GM08714 (cell line): ENCODE measurements around the gene ASTN1.
"Not testable (repeated sequence)": the region's sequence is repeated elsewhere in the genome, so short reads cannot be mapped to it uniquely, and the experiment has no call there.

Source experiments
- H3K4me3 ChIP-seq: fragments of 200-500 bp; sonication (Bioruptor generic); 2 replicates; pipeline ENCODE4 v1.5.1; 2014; ENCODE audit warnings: mild to moderate bottlenecking, low read length, inconsistent platforms
- ZNF274 ChIP-seq: IDR thresholded peaks from 2 replicates; pipeline ENCODE4 v1.6.1; 2012; ENCODE audit warnings: mild to moderate bottlenecking, low read depth, low read length

ASTN1 gene

GRCh38 chr1:177106614-177107365 lies 57.7 kb downstream of the ASTN1 start:
- no peak overlapping the region for H3K4me3 ChIP-seq

GRCh38 chr1:177106196-177106595 lies 58.3 kb downstream of the ASTN1 start:
- no peak overlapping the region for H3K4me3 ChIP-seq
- TF ChIP-seq ZNF274 = no peak

More at GRCh38 chr1:177106614-177107365, 57.7 kb downstream of the ASTN1 start:
- no peak for TF ChIP-seq ZNF274

GRCh38 chr1:177103005-177103852 lies 61.3 kb downstream of the ASTN1 start:
- no peak overlapping the region for H3K4me3 ChIP-seq
- TF ChIP-seq ZNF274 = no peak

- no peak for TF ChIP-seq ZNF274
- H3K4me3 ChIP-seq = no peak overlapping the region
Measured at GRCh38 chr1:177092001-177092400, 72.5 kb downstream of the ASTN1 start.

- no peak overlapping the region for H3K4me3 ChIP-seq
- no peak for TF ChIP-seq ZNF274
Measured at GRCh38 chr1:177091040-177091439, 73.5 kb downstream of the ASTN1 start.

- no peak for TF ChIP-seq ZNF274
- no peak overlapping the region for H3K4me3 ChIP-seq
Measured at GRCh38 chr1:177088966-177089365, 75.5 kb downstream of the ASTN1 start.

GRCh38 chr1:177082855-177083693 lies 81.4 kb downstream of the ASTN1 start:
- H3K4me3 ChIP-seq = no peak overlapping the region
- TF ChIP-seq ZNF274 = no peak

GRCh38 chr1:177080564-177080963 lies 83.9 kb downstream of the ASTN1 start:
- TF ChIP-seq ZNF274 = no peak
- no peak overlapping the region for H3K4me3 ChIP-seq

GRCh38 chr1:177077734-177078499 lies 86.6 kb downstream of the ASTN1 start:
- no peak overlapping the region for H3K4me3 ChIP-seq
- TF ChIP-seq ZNF274 = no peak

- no peak overlapping the region for H3K4me3 ChIP-seq
- no peak for TF ChIP-seq ZNF274
Measured at GRCh38 chr1:177077006-177077405, 87.5 kb downstream of the ASTN1 start.

GRCh38 chr1:177074811-177075210 lies 89.7 kb downstream of the ASTN1 start:
- not testable (repeated sequence) for H3K4me3 ChIP-seq

GRCh38 chr1:177069490-177069889 lies 95.0 kb downstream of the ASTN1 start:
- no peak overlapping the region for H3K4me3 ChIP-seq
- TF ChIP-seq ZNF274 = no peak

- no peak overlapping the region for H3K4me3 ChIP-seq
- no peak for TF ChIP-seq ZNF274
Measured at GRCh38 chr1:177067752-177068410, 96.6 kb downstream of the ASTN1 start.
